Activated T-cell treated with anti-CD3 and anti-CD28 coated beads, Interleukin-2, amount 50 U/mL, for 48 hours (primary cell): ENCODE measurements around the gene PDGFRB.
A peak's percentile ranks its signal among the peaks of the same experiment; 100 is the strongest.

Experiments
- DNase-seq, 2 experiments: peaks; one replicate each; pipeline ENCODE4 v3.0.0-alpha.2; 2020

Gene PDGFRB

GRCh38 chr5:150080696-150081435, 74.8 kb downstream of the PDGFRB start:
- DNase-seq = peak in 1 of 2 experiments; percentile 9

- peak in 1 of 2 experiments; percentile 5 for DNase-seq
Observed at GRCh38 chr5:150079909-150080461, 75.7 kb downstream of the PDGFRB start.

- peak in 1 of 2 experiments; percentile 12 for DNase-seq
Observed at GRCh38 chr5:150078802-150079689, 76.6 kb downstream of the PDGFRB start.

GRCh38 chr5:150077996-150078801, 77.4 kb downstream of the PDGFRB start:
- DNase-seq = peak in 1 of 2 experiments; percentile 6

- no peak for DNase-seq
Observed at GRCh38 chr5:150077060-150077459, 78.6 kb downstream of the PDGFRB start.

GRCh38 chr5:150075806-150076205, 79.8 kb downstream of the PDGFRB start:
- DNase-seq = peak; percentile 6 to 11

- DNase-seq = peak; percentile 3 to 4
Observed at GRCh38 chr5:150075233-150075632, 80.4 kb downstream of the PDGFRB start.

- no peak for DNase-seq
Observed at GRCh38 chr5:150073677-150074076, 82.0 kb downstream of the PDGFRB start.

GRCh38 chr5:150073086-150073625, 82.5 kb downstream of the PDGFRB start:
- DNase-seq = peak; percentile 7 to 10

GRCh38 chr5:150070821-150071220, 84.8 kb downstream of the PDGFRB start:
- no peak for DNase-seq

GRCh38 chr5:150069672-150070627, 85.7 kb downstream of the PDGFRB start:
- no peak for DNase-seq

- no peak for DNase-seq
Observed at GRCh38 chr5:150068961-150069645, 86.5 kb downstream of the PDGFRB start.

- no peak for DNase-seq
Observed at GRCh38 chr5:150068472-150068871, 87.2 kb downstream of the PDGFRB start.

GRCh38 chr5:150068071-150068470, 87.6 kb downstream of the PDGFRB start:
- no peak for DNase-seq

- no peak for DNase-seq
Observed at GRCh38 chr5:150067405-150067960, 88.2 kb downstream of the PDGFRB start.

- peak in 1 of 2 experiments; percentile 33 for DNase-seq
Observed at GRCh38 chr5:150066901-150067396, 88.7 kb downstream of the PDGFRB start.

GRCh38 chr5:150066436-150066835, 89.2 kb downstream of the PDGFRB start:
- DNase-seq = no peak

- DNase-seq = no peak
Observed at GRCh38 chr5:150065886-150066285, 89.8 kb downstream of the PDGFRB start.

- DNase-seq = no peak
Observed at GRCh38 chr5:150065346-150065745, 90.3 kb downstream of the PDGFRB start.

GRCh38 chr5:150064681-150065220, 90.9 kb downstream of the PDGFRB start:
- DNase-seq = no peak
